ENCODE data around the gene ZRANB3.

- TF ChIP-seq MAX (IDR thresholded peaks at IDR 0.05) (no peak), TAF1 (conservative IDR thresholded peaks at IDR 0.05) (no peak), CTCF (IDR thresholded peaks at IDR 0.05; ENCODE audit: low read depth, low read length, missing input control) (no peak), REST (IDR thresholded peaks at IDR 0.05) (no peak), RXRA (IDR thresholded peaks at IDR 0.05) (no peak), FOXA1 (IDR thresholded peaks at IDR 0.05) (no peak), EGR1 (IDR thresholded peaks at IDR 0.05; ENCODE audit: low read depth in 2 of 2) (no peak), YY1 (IDR thresholded peaks at IDR 0.05) (no peak), RAD21 (IDR thresholded peaks at IDR 0.05) (no peak), GABPA (IDR thresholded peaks at IDR 0.05 in 1 of 2, conservative IDR thresholded peaks at IDR 0.05 in 1 of 2) (no peak), SP1 (IDR thresholded peaks at IDR 0.05) (no peak)
Measured at GRCh38 chr2:135265960-135266490, 265.0 kb downstream of the ZRANB3 start.

Data from liver (tissue), 3 donors.